ENCODE results near the gene SYNGR1.

SYNGR1 gene

GRCh38 chr22:39431216-39431801 is 81.5 kb downstream of the SYNGR1 start:
- DNase-seq (ENCODE audit: low read depth), result no peak

GRCh38 chr22:39431821-39432251 is 82.0 kb downstream of the SYNGR1 start:
- DNase-seq (ENCODE audit: low read depth), result no peak

GRCh38 chr22:39432361-39432811 is 82.6 kb downstream of the SYNGR1 start:
- no peak for DNase-seq (ENCODE audit: low read depth)

- DNase-seq (ENCODE audit: low read depth), result no peak
Measured at GRCh38 chr22:39433476-39434242, 83.9 kb downstream of the SYNGR1 start.

GRCh38 chr22:39434243-39434653 is 84.5 kb downstream of the SYNGR1 start:
- no peak for DNase-seq (ENCODE audit: low read depth)

GRCh38 chr22:39434721-39435120 is 84.9 kb downstream of the SYNGR1 start:
- DNase-seq (ENCODE audit: low read depth), result no peak

Measured in stimulated activated CD8-positive, alpha-beta memory T cell treated with anti-CD3 and anti-CD28 coated beads, Interleukin-4, amount 100 ng/mL, for 24 hours (primary cell).